Hematopoietic multipotent progenitor cell treated with erythropoietin and hydrocortisone succinate and interleukin-3 and kit ligand, for 4 days (in vitro differentiated cells): ENCODE measurements around the gene MYO3B.
"Not testable (repeated sequence)": the region's sequence is repeated elsewhere in the genome, so short reads cannot be mapped to it uniquely, and the experiment has no call there.

Source experiments
- DNase-seq: peaks from one replicate; pipeline ENCODE4 v3.0.0-alpha.2; 2015

MYO3B gene

DNA sequence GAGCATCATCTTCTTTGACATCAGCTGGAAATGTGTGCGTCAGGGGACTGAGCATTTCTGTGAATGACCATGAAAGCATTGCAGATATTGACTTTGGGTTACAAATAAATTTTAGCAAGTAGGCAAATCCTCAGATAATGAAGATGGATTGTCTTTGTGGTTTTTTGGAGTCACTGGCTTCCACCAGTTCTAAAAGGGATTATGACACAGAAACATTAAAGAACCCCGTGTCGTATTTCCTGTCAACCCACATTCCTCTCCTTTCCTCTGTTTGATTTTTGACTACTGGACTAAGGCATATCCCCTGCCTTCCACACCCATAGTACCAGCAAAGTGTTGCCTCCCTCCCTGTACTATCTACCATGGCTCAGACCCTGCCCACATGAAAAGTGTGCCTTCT, 268.1 kb downstream of the MYO3B start:
- DNase-seq, result no peak

DNA sequence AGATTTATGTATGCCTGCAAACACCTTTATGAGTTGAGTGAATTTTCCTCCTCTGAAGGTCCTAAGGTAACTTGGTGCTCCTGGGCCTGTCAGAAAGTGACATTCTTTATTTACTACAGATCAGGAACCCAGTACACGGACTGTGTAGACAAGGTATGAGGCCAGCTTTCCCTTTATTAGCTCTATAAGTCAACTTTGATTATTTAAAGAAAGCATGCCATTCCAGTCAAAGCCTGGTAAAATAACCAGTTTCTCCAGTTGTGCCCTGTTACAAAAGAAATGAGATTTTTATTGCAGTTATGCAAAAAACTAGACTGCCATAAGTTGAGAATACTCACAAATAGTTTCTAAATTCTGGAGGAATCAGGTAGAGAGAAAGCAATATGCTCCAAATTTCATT, 271.1 kb downstream of the MYO3B start:
- DNase-seq, result no peak

DNA sequence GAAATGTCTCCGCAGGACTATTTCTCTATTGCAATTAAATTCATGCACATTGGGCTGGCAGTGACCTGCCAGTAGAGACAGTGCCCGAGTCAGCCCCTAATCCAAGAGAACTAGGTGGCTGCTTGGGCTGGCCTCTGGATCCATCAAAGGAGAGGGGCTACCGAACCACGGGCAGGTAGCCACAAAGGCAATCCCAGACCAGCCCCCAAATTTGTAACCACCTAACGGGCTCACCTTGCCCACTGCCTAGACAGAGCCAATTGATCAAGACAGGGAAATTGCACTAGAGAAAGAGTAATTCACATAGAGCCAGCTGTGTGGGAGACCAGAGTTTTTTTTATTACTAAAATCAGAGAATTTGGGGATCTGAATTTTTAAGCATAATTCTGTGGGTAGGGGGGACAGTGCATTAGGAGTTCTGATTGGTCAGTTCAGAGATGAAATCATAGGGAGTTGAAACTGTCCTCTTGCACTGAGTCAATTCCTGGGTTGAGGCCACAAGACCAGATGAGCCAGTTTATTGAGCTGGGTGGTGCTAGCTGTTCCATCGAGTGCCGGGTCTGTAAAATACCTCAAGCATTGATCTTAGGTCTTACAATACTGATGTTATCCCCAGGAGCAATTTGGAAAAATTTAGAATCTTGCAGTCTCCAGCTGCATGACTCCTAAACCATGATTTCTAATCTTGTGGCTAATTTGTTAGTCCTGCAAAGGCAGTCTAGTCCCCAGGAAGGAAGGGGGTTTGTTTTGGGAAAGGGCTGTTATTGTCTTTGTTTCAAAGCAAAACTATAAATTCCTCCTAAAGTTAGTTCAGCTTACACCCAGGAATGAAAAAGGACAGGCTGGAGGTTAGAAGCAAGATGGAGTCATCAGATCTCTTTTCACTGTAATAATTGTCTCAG, 276.8 kb downstream of the MYO3B start:
- DNase-seq, result no peak

DNA sequence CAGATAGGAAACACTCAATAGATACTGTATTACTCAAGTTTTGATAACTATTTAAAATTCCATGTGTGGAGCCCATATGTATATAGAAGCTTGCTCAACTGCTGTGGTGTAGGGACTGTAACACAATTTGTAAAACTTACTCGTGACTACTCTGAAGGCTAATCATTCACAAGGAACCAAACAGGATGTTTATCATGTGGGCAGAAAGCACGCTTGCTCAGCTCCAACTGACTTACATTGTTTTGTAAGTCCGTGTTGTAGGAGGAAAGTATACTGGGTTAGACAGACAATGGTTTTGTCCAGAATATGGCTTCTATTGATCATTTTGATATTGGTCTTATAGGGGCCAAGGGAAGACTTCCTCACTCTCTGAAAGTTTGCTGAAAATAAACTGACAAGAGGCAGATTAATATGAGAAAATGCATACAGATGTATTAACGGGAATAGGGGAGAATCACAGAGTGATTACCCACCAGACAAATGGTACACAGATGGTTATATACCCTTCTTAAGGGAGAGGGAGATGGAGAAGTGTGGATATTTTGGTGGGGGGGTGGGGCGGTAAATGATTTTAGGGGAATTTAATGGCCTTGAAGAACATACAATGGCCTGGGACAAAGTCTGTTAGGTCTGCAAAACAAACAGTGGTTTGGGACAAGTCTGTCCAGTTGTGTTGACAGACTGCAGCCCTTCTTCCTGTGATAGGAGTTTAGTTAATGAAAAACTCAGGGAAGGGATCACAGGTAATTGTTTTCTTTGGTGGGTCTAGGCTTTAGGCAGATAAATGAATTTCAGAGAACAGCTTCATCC, 277.9 kb downstream of the MYO3B start:
- no peak for DNase-seq

DNA sequence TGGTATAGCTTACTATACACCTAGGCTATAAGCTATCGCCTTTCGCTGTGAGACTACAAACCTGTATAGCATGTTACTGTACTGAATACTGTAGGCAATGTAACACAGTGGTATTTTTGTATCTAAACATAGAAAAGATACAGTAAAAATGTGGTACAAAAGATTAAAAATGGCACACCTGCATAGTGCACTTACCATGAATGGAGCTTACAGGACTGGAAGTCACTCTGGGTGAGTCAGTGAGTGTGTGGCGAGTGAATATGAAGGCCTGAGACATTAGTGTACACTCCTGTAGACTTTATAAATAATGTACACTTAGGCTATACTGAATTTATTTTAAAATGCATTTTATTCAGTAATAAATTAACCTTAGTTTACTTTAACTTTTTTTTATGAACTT, 279.0 kb downstream of the MYO3B start:
- DNase-seq, result no peak

DNA sequence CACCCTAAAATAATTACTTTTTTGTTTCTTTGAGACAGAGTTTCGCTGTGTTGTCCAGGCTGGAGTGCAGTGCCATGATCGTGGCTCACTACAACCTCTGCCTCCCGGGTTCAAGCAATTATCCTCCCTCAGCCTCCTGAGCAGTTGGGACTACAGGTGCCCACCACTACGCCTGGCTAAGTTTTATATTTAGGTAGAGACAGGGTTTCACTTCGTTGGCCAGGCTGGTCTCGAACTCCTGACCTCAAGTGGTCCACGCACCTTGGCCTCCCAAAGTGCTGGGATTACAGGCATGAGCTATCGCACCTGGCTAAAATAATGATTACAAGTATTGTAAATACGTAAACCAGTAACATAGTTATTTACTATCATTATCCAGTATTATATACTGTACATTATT, 279.8 kb downstream of the MYO3B start:
- no peak for DNase-seq

DNA sequence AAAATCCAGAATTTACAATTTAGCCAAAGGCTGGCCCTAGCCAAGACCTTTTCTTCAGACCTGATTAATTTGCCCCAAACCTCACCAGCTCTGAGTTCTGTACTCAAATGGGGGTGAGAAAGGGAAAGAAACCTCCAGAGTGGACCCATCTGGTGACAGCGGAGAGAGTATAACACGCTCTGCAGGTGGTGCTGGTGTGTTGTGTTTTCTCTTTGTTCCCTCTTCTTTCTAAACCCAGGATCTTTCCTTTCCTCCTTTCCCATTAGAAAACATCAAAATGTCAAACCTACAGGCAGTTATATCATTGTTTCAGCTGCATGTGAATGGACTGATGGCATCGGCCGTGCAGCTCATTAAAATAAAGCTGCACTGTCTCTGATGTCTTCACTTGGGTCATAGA, 283.9 kb downstream of the MYO3B start:
- no peak for DNase-seq

DNA sequence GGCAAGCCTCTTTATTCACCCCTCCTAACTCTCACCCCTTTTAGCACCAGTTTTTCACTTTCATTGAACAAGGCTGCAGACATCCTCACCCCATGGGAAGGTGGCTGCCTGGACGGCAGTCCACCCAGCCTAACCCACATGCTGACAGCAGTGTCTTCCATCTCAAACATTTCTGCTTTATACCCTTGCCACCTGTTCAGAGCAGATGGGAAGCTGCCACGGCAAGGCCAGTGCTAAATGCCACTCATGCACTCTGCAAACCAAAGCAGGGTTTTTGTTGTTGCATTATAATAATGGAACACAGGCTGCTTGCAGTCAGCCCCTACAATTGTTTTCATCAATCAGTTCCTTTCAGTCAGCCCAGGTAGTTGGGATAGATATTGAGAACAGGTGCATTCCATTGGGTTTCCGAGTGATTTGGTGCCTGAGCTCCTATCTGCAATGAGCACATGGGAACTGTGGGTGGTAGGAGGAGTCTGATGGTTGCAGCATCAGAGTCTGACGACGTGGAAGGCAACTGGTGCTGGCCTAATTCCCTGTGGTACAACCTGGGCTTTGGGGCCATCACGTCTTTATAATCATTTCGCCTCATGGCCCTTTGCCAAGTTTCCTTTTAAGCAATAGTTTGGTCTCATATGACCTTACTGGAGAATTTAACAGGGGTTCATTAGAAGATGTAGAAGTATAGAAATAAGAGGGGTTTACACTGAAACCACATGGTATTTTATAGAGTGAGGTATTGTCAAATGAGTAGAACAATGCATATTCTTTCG, 284.7 kb downstream of the MYO3B start:
- no peak for DNase-seq

DNA sequence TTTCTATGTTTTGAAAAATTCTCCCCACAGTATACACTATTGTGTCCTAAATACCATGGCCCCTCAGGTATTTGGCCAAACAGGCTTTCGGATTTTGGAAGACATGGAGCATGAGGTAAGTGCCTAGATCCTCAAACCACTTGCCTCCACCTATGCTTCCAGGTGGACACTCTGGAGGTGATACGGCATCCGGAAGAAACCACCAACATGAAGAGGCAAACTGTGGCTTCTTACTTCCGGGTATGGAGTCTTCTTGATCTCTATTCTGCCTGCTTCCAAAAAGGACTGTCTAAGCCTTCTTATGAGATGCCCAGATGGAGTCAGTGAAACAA, 285.2 kb downstream of the MYO3B start:
- DNase-seq, result no peak

DNA sequence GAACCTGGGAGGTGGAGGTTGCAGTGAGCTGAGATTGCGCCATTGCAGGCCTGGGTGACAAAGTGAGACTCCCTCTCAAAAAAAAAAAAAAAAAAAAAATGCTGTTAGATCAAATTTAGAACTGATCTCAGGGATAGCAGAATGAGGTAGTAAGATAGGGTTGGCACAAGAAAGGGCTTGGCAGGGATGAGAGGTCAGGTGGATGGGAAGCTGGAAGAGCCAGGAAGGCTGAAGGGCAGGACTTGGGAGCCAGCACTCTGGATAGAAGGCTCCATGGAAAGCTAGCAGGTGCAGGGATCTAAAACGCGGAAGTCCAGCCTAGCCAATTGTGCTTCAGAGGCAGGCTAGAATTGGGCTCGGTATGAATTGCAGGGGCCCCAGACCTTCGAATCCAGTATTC, 286.3 kb downstream of the MYO3B start:
- DNase-seq, result no peak

DNA sequence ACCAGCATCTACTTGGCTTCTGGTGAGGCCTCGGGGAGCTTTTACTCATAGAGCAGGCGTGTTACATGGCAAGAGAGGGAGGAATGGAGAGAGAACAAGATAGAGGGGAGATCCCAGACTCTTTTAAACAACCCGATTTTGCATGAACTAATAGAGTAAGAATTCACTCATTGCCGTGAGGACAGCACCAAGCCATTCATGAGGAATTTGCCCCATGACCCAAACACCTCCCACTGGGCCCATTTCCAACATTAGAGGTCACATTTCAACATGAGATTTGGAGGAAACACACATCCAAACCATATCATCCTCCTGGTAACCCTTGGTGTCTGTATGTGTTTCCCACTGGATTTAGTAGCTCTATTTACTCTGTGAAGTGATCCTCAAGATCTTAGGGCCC, 287.3 kb downstream of the MYO3B start:
- no peak for DNase-seq

DNA sequence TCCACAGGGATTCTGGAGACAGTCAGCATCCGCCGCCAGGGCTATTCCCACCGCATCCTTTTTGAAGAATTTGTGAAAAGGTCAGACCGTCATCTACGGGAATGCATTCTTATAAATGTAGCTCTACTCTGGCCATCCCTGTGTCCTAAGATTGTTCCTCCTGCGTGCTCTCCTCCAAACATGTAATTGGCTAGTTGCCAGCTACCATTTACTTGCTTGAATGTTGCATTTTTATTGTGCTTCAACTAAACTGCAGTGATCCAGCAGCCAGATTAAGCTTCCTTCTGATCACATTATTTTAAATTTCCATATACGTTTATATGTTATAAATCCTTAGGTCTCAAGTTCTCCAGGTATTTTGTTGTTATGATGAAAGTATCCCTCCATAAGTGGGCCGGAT, 288.7 kb downstream of the MYO3B start:
- no peak for DNase-seq

DNA sequence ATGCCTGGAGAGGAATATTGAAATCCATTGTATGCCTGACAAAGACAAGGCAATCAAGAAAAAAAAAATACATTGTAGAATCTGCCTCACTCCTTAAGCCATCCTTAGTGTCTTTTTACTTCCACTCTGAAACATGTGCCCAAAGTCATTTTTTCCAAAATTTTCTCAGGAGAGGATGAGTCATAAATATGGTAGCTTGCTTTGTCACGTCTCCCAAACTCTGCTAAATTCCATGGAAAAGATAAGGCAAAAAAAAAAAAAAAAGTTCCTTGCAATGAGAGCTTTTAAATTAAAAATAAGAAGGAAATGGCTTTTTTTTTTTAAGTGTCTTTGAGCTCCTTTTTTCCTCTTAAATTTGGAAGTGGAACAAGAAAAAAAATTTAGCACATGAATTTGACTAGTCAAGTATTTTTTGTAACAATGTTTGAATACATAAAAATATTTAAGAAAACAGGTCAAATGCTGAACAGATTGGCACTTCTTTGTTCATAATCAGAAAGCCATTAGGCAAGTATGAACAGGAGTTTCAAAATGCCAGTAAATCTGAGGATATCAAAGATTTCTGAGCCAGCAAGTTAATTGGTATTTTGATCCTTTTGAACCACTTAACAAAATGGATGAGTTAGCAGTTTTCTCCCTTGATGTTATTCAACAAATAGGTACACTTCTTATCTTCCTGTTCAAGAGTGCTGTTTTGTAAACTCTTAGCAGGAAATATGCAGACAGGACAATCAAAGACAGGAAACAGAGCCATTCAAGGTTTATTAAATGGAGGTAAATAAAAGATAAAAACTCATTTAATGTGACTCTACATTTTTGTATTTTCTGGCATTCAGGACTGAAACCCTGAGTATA, 289.8 kb downstream of the MYO3B start:
- no peak for DNase-seq

DNA sequence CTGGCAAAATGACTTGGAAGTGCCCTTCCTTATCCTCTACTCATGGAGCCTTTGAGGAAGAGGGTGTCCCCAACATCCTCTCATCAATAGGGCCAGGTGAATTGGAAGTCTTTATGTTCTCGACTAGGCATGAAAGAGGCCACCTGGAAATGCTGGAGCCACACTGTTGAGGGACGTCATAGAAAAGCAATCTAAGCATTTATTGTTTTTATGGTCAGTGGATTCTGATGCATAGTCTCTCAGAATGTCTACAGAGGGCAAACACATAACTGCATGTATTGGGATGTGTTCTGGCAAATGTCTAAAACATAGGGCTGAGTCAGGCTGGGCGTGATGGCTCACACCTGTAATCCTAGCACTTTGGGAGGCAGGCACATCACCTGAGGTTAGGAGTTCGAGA, 290.6 kb downstream of the MYO3B start:
- DNase-seq, result no peak

DNA sequence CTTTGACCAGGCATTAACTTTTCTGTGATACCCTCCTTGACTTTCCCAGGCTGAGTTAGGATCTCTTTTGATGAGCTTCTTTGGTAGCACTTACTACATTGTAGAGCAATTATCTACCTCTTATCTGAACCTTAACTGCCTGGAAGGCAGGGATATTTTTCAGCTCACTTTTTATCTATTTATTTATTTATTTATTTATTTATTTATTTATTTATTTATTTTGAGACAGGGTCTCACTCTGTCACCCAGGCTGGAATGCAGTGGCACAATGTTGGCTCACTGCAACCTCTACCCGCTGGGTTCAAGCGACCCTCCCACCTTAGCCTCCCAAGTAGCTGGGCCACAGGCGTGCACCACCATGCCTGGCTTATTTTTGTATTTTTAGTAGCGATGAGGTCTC, 294.6 kb downstream of the MYO3B start:
- DNase-seq, result not testable (repeated sequence)

DNA sequence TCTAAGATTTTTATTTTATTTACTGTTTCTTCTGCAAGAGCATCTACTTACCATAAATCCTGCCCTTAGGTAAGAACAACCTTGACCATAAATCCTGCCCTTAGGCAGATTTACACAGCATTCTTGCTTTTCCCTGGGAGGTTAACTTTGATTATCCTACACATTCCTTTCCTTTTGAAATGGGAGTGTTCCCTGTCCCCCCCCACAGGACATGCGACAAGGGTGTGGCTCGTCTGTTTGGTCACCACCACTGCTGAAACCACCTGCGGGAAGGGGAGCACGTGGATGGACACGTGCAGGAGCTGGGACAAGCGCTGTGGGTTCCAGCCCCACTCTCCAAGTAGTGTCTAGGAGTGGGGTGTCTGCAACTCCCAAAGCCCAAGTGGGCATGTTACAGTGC, 297.9 kb downstream of the MYO3B start:
- no peak for DNase-seq

DNA sequence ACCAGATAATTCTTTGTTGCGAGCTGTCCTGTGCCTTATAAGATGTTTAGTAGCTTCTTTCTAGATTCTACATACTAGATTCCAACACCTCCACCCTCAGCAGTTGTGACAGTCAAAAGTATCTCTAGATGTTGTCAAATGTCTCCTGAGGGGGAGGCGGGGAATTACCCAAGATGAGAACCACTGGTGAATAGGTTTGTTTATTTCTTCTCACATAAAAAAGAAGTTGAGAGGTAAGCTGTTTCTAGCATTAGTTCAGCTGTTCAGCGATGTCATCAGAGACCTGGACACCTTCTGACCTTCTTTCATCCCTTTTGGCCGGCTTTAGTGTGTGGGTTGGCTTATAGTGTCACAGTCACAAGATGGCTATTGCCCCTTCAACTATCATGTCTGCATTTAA, 299.7 kb downstream of the MYO3B start:
- DNase-seq, result no peak

DNA sequence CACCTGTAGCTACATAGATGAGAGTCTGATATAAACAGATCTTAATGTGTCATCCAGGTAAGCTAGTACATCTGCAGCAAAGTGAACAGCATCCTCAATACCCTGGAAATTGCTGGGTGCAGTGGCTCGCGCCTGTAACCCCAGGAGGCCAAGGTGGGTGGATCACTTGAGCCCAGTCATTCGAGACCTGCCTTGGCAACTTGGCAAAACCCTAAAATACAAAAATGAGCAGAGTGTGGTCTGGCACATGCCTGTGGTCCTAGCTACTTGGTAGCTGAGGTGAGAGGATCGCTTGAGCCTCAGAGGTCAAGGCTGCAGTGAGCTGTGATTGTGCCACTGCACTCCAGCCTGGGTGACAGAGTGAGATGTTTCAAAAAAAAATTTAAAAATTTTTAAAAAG, 303.3 kb downstream of the MYO3B start:
- DNase-seq, result no peak

DNA sequence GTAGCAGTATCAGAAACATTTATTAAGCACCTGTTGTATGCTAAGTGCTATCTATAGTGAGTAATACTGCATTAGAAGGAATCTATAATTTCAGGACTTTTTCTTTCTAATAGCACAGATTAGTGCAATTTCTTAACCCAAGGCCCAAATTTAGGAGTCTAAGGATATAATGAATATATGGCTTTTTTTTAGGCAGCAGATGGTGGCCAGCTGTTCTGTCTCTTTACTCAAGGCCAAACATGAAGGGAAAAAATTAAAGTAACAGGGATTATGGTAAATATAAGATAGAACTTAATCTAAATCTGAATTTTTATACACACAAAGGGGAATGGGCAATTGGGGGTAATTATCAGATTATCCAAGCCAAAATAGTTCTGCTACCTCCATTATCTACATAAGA, 306.6 kb downstream of the MYO3B start:
- no peak for DNase-seq

DNA sequence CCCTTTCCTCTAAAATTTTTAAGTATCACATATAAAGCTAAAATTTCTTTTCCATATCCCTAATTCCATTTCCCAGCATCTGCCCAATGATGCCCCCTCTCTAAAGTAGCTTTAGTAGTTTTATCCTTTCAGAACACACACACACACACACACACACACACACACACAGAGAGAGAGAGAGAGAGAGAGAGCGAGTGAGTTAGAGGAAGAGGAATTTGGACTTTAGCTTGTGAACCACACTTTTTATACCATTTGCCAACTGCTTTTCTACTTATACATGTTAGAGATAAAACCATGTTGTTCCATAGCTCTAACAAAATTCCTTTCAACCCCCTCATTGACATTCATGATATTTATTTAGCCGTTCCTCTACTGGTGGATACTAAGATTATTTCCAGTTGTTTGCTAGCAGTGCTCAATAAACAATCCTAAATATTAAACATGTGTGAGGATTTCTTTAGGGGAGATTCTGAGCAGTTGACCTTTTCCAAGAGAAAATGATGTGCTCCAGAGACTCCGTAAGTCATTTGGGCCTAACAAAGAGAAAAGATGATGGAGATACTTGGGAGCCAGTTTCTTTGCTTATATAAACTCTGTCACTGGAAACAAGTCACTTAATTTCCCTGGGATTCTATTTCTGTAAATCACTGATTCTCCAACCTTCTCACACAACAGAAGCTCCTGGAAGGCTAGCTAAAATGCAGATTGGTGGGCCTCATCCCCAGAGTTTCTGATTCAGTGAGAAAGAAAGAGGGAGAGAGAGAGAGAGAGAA, 307.5 kb downstream of the MYO3B start:
- DNase-seq, result no peak

DNA sequence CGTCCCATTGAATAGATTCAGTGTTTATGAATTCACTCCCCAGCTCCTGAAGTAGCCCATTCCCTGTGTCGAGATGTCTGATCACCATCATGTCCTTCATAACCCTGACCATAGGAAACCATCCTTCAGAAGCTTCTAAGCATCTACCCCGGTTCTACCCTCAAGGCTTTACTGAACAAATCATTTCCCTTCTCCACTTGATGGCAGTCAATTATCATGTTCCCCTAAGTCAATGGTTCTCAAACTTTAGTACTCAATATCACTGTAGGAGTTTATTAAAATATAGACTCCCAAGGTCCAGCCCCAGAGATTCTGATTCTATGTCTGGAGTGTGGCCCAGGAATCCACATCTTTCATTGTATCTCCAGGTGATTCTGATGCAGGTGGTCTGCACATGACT, 308.8 kb downstream of the MYO3B start:
- no peak for DNase-seq

DNA sequence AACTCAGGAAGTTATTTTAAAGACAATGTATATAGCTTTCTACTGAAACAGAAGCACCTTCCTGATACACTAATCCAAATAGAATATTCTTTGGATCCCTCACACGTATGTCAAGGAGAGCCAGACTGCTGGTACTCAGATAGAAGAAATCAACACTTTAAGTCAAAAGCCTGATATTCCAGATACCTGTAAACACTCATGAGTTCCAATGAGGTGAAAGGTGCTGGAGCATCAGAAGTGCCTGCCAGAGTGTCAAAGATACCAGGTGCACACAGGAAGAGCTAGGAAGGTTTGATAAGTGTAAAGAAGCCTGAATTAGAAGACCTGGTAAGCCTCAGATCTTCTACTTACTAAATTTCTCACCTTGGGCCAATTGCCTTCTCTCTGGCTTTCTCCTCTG, 310.9 kb downstream of the MYO3B start:
- no peak for DNase-seq
